HG02884 (cell line): Measurements from ENCODE around the gene MAD1L1.
"Not testable (repeated sequence)": the region's sequence is repeated elsewhere in the genome, so short reads cannot be mapped to it uniquely, and the experiment has no call there.

Experiments used
- ATAC-seq: cut with Tn5 transposase; IDR thresholded peaks from one replicate; pipeline ENCODE4 v1.9.1; 2021; ENCODE audit warnings: mild to moderate bottlenecking, moderate library complexity; ENCODE audit not compliant: unreplicated experiment

MAD1L1 gene

GRCh38 chr7:1936531-1937251 is 296.1 kb downstream of the MAD1L1 start:
- ATAC-seq, result no peak

GRCh38 chr7:1936006-1936310 is 296.8 kb downstream of the MAD1L1 start:
- no peak for ATAC-seq

GRCh38 chr7:1935176-1936005 is 297.4 kb downstream of the MAD1L1 start:
- no peak for ATAC-seq

- ATAC-seq, result no peak
These were observed 298.0 kb downstream of the MAD1L1 start for GRCh38 chr7:1934756-1935155.

- no peak for ATAC-seq
These were observed 298.7 kb downstream of the MAD1L1 start for GRCh38 chr7:1934017-1934416.

GRCh38 chr7:1933066-1933750 is 299.5 kb downstream of the MAD1L1 start:
- no peak for ATAC-seq

GRCh38 chr7:1931951-1932270 is 300.8 kb downstream of the MAD1L1 start:
- no peak for ATAC-seq

- ATAC-seq, result no peak
These were observed 301.3 kb downstream of the MAD1L1 start for GRCh38 chr7:1931256-1931950.

GRCh38 chr7:1930381-1931065 is 302.2 kb downstream of the MAD1L1 start:
- ATAC-seq, result no peak

- ATAC-seq, result not testable (repeated sequence)
These were observed 303.3 kb downstream of the MAD1L1 start for GRCh38 chr7:1929349-1929925.

- ATAC-seq, result no peak
These were observed 303.9 kb downstream of the MAD1L1 start for GRCh38 chr7:1928645-1929348.

GRCh38 chr7:1927937-1928644 is 304.7 kb downstream of the MAD1L1 start:
- no peak for ATAC-seq

- ATAC-seq, result no peak
These were observed 305.8 kb downstream of the MAD1L1 start for GRCh38 chr7:1926908-1927306.

GRCh38 chr7:1925973-1926907 is 306.5 kb downstream of the MAD1L1 start:
- no peak for ATAC-seq

- no peak for ATAC-seq
These were observed 307.4 kb downstream of the MAD1L1 start for GRCh38 chr7:1925349-1925748.

GRCh38 chr7:1924258-1924817 is 308.4 kb downstream of the MAD1L1 start:
- ATAC-seq, result no peak

GRCh38 chr7:1923409-1924257 is 309.1 kb downstream of the MAD1L1 start:
- ATAC-seq, result no peak
